Muscle layer of colon (tissue), 2 donors: Measurements from ENCODE around the gene TSEN54.

Experiments used
- H3K27ac ChIP-seq: one replicate; pipeline ENCODE4 v1.7.0; 2013; ENCODE audit warnings: low read depth, mild to moderate bottlenecking, low read length, moderate library complexity
- H3K27me3 ChIP-seq, 2 donors: one replicate each; pipeline ENCODE4 v1.7.0; 2013; ENCODE audit warnings: low read length in 2 of 2, mild to moderate bottlenecking in 2 of 2; ENCODE audit not compliant: insufficient read depth in 2 of 2, control insufficient read depth in 1 of 2
- H3K36me3 ChIP-seq: one replicate; pipeline ENCODE4 v1.7.0; 2013; ENCODE audit warnings: mild to moderate bottlenecking, low read length; ENCODE audit not compliant: insufficient read depth
- H3K4me1 ChIP-seq: one replicate; pipeline ENCODE4 v1.7.0; 2013; ENCODE audit warnings: mild to moderate bottlenecking, low read length; ENCODE audit not compliant: insufficient read depth
- H3K4me3 ChIP-seq, 2 donors: one replicate each; pipeline ENCODE4 v1.7.0; 2013; ENCODE audit warnings: low read length in 2 of 2, low read depth in 1 of 2, mild to moderate bottlenecking in 1 of 2, moderate library complexity in 1 of 2
- H3K9ac ChIP-seq: one replicate; pipeline ENCODE4 v1.7.0; 2013; ENCODE audit warnings: low read length
- H3K9me3 ChIP-seq: one replicate; pipeline ENCODE4 v1.7.0; 2013; ENCODE audit warnings: mild to moderate bottlenecking, low read length
- donor health status: abdominal sarcoma.
- donor health status: Adenocarcinoma of cecum.

TSEN54 gene

GRCh38 chr17:75499313-75500022, 16.9 kb upstream of the TSEN54 start:
- Histone ChIP-seq H3K4me3 (no peak overlapping the region), H3K9me3 (no peaks in the 10 kb centered on the region), H3K36me3 (peaks cover 44% of the 10 kb centered on the region), H3K4me1 (peaks cover 27% of the 10 kb centered on the region), H3K27me3 (no peaks in the 10 kb centered on the region), H3K9ac (no peak overlapping the region), H3K27ac (peak overlapping the region; percentile 46)

GRCh38 chr17:75500419-75501216, 15.7 kb upstream of the TSEN54 start:
- Histone ChIP-seq H3K27ac (peak overlapping the region; percentile 57), H3K9ac (no peak overlapping the region), H3K9me3 (no peaks in the 10 kb centered on the region), H3K4me1 (peaks cover 27% of the 10 kb centered on the region), H3K27me3 (no peaks in the 10 kb centered on the region), H3K4me3 (no peak overlapping the region), H3K36me3 (peaks cover 42% of the 10 kb centered on the region)

GRCh38 chr17:75501378-75502071, 14.8 kb upstream of the TSEN54 start:
- Histone ChIP-seq H3K27ac (peak overlapping the region; percentile 1), H3K4me3 (no peak overlapping the region), H3K36me3 (peaks cover 42% of the 10 kb centered on the region), H3K27me3 (no peaks in the 10 kb centered on the region), H3K9ac (no peak overlapping the region), H3K9me3 (no peaks in the 10 kb centered on the region), H3K4me1 (peaks cover 27% of the 10 kb centered on the region)

- H3K9ac ChIP-seq = no peak overlapping the region
- H3K9me3 ChIP-seq = no peaks in the 10 kb centered on the region
- H3K27me3 ChIP-seq = no peaks in the 10 kb centered on the region
- H3K27ac ChIP-seq = peak overlapping the region; percentile 1
- no peak overlapping the region for H3K4me3 ChIP-seq
- H3K4me1 ChIP-seq = peaks cover 27% of the 10 kb centered on the region
- H3K36me3 ChIP-seq = peaks cover 43% of the 10 kb centered on the region
Measured at GRCh38 chr17:75502072-75502720, 14.1 kb upstream of the TSEN54 start.

GRCh38 chr17:75502721-75503329, 13.5 kb upstream of the TSEN54 start:
- Histone ChIP-seq H3K27ac (no peak overlapping the region), H3K9ac (no peak overlapping the region), H3K36me3 (peaks cover 41% of the 10 kb centered on the region), H3K9me3 (no peaks in the 10 kb centered on the region), H3K4me3 (no peak overlapping the region), H3K4me1 (peaks cover 27% of the 10 kb centered on the region), H3K27me3 (no peaks in the 10 kb centered on the region)

GRCh38 chr17:75503337-75503950, 12.9 kb upstream of the TSEN54 start:
- H3K9me3 ChIP-seq = no peaks in the 10 kb centered on the region
- no peak overlapping the region for H3K9ac ChIP-seq
- H3K4me3 ChIP-seq = no peak overlapping the region
- H3K36me3 ChIP-seq = peaks cover 35% of the 10 kb centered on the region
- peaks cover 33% of the 10 kb centered on the region for H3K4me1 ChIP-seq
- no peak overlapping the region for H3K27ac ChIP-seq
- no peaks in the 10 kb centered on the region for H3K27me3 ChIP-seq

- H3K36me3 ChIP-seq = peaks cover 30% of the 10 kb centered on the region
Measured at GRCh38 chr17:75503976-75504346, 12.4 kb upstream of the TSEN54 start.

GRCh38 chr17:75504347-75505151, 11.8 kb upstream of the TSEN54 start:
- Histone ChIP-seq H3K36me3 (peaks cover 32% of the 10 kb centered on the region), H3K4me1 (peaks cover 38% of the 10 kb centered on the region), H3K4me3 (no peak overlapping the region), H3K9ac (no peak overlapping the region), H3K9me3 (no peaks in the 10 kb centered on the region), H3K27ac (no peak overlapping the region), H3K27me3 (no peaks in the 10 kb centered on the region)

More at GRCh38 chr17:75503976-75504346, 12.4 kb upstream of the TSEN54 start:
- H3K27me3 ChIP-seq = no peaks in the 10 kb centered on the region
- H3K9me3 ChIP-seq = no peaks in the 10 kb centered on the region
- H3K27ac ChIP-seq = no peak overlapping the region
- H3K9ac ChIP-seq = no peak overlapping the region
- H3K4me3 ChIP-seq = no peak overlapping the region
- H3K4me1 ChIP-seq = peaks cover 38% of the 10 kb centered on the region

- Histone ChIP-seq H3K9ac (no peak overlapping the region), H3K36me3 (peaks cover 34% of the 10 kb centered on the region), H3K27ac (no peak overlapping the region), H3K27me3 (no peaks in the 10 kb centered on the region), H3K9me3 (no peaks in the 10 kb centered on the region), H3K4me1 (peaks cover 38% of the 10 kb centered on the region), H3K4me3 (no peak overlapping the region)
Measured at GRCh38 chr17:75505152-75505409, 11.2 kb upstream of the TSEN54 start.

- Histone ChIP-seq H3K27me3 (no peaks in the 10 kb centered on the region), H3K27ac (no peak overlapping the region), H3K9me3 (no peaks in the 10 kb centered on the region), H3K36me3 (peaks cover 34% of the 10 kb centered on the region), H3K9ac (no peak overlapping the region), H3K4me1 (peaks cover 35% of the 10 kb centered on the region), H3K4me3 (no peak overlapping the region)
Measured at GRCh38 chr17:75505640-75506039, 10.7 kb upstream of the TSEN54 start.
